Endothelial cell of umbilical vein (primary cell): ENCODE results near the gene FBXL19. TPM values are rescaled to one million over a fixed set of nuclear protein-coding genes. Genes with fewer than 3 reads are reported as not detected.

Experiments
- BruUV-seq: library from RNA; stranded (reverse); fragments of 400-500 nt; replicated peaks from 2 replicates; lab custom pipeline; 2021; lab: Mats Ljungman, UMichigan
- CTCF ChIA-PET: fragments of 300-600, 350-600 bp; sonication (Branson Sonifier 250); formaldehyde crosslinking; loops from one replicate; lab custom pipeline; 2021; ENCODE audit warnings: antibody characterized with exemption, inconsistent platforms; lab: Charles Lee
- POLR2A ChIA-PET: fragments of 300-600, 350-600 bp; sonication (Branson Sonifier 250); formaldehyde crosslinking; loops from one replicate; lab custom pipeline; 2021; ENCODE audit warnings: antibody characterized with exemption, inconsistent platforms; lab: Charles Lee
- DNase-seq: peaks from one replicate; pipeline ENCODE4 v3.0.0-alpha.2; 2011; ENCODE audit warnings: low read depth, low spot score
- FAIRE-seq: peaks from 2 replicates; lab custom pipeline; 2011; peaks lifted over from hg19 to GRCh38; lab: Jason Lieb, UNC
- H2AFZ ChIP-seq: 2 replicates; pipeline ENCODE4 v1.6.0; 2012; ENCODE audit warnings: low read depth, low read length, control low read depth, inconsistent platforms
- H3K27ac ChIP-seq: 2 replicates; pipeline ENCODE4 v1.5.1; 2011; ENCODE audit warnings: low read depth, mild to moderate bottlenecking, control low read depth, low read length, moderate library complexity; ENCODE audit not compliant: insufficient read depth
- H3K27me3 ChIP-seq, 2 experiments: 2 replicates each; pipeline versions ENCODE4 v1.6.0 to v1.6.1; 2011; ENCODE audit warnings: low read length in 2 of 2, mixed read lengths in 1 of 2; ENCODE audit not compliant: control insufficient read depth in 2 of 2, insufficient read depth in 2 of 2
- H3K36me3 ChIP-seq, 2 experiments: 2 replicates in 1 of 2; 3 replicates in 1 of 2; pipeline ENCODE4 v1.5.1; 2011; ENCODE audit warnings: low read length in 2 of 2, mild to moderate bottlenecking in 1 of 2, moderate library complexity in 1 of 2; ENCODE audit not compliant: control insufficient read depth in 2 of 2, insufficient read depth in 2 of 2; ENCODE audit errors: extremely low read depth in 1 of 2
- H3K4me1 ChIP-seq: 3 replicates; pipeline ENCODE4 v1.5.1; 2011; ENCODE audit warnings: mild to moderate bottlenecking, low read length; ENCODE audit not compliant: control insufficient read depth, insufficient read depth; ENCODE audit errors: extremely low read depth
- H3K4me2 ChIP-seq: 2 replicates; pipeline ENCODE4 v1.6.1; 2011; ENCODE audit warnings: low read length, control low read depth, mixed read lengths; ENCODE audit not compliant: insufficient read depth
- H3K4me3 ChIP-seq, 3 experiments: fragments of 200-600 bp in 1 of 3; sonication (generic), shearing (Covaris generic) in 1 of 3; replicated peaks in 1 of 3; 2 replicates each; pipeline ENCODE4 v1.5.1; 2011 to 2016; ENCODE audit warnings: control low read depth in 3 of 3, low read length in 3 of 3, mild to moderate bottlenecking in 2 of 3, inconsistent platforms in 1 of 3, low read depth in 1 of 3, moderate library complexity in 1 of 3; ENCODE audit not compliant: insufficient read depth in 1 of 3
- H3K79me2 ChIP-seq: 2 replicates; pipeline ENCODE4 v1.6.0; 2012; ENCODE audit warnings: low read length, inconsistent platforms; ENCODE audit not compliant: control insufficient read depth, insufficient read depth
- H3K9ac ChIP-seq: replicated peaks from 2 replicates; pipeline ENCODE3; 2011; ENCODE audit warnings: low read length, control low read depth; ENCODE audit not compliant: insufficient read depth; ENCODE audit errors: extremely low read depth
- H3K9me1 ChIP-seq: replicated peaks from 3 replicates; pipeline ENCODE4 v1.6.0; 2011; ENCODE audit warnings: mild to moderate bottlenecking, low read length; ENCODE audit not compliant: control insufficient read depth, insufficient read depth; ENCODE audit errors: extremely low read depth
- H3K9me3 ChIP-seq: replicated peaks from 2 replicates; pipeline ENCODE4 v1.5.1; 2012; ENCODE audit warnings: low read length, inconsistent platforms; ENCODE audit not compliant: control insufficient read depth, insufficient read depth
- H4K20me1 ChIP-seq: replicated peaks from 2 replicates; pipeline ENCODE3; 2011; ENCODE audit warnings: mild to moderate bottlenecking, low read length; ENCODE audit not compliant: control insufficient read depth, insufficient read depth; ENCODE audit errors: extremely low read depth
- EZH2 ChIP-seq: IDR thresholded peaks from 2 replicates; pipeline ENCODE4 v1.6.1; 2012; ENCODE audit warnings: borderline replicate concordance, low read depth, mild to moderate bottlenecking, moderate library complexity, low read length, inconsistent platforms; ENCODE audit not compliant: severe bottlenecking
- FOS ChIP-seq: IDR thresholded peaks from 2 replicates; pipeline ENCODE4 v1.6.1; 2011; ENCODE audit warnings: mild to moderate bottlenecking, low read length, moderate library complexity, borderline replicate concordance; ENCODE audit not compliant: insufficient read depth
- GATA2 ChIP-seq: IDR thresholded peaks from 2 replicates; pipeline ENCODE4 v1.7.0; 2011; ENCODE audit warnings: low read depth, mild to moderate bottlenecking, moderate library complexity, mixed read lengths, low read length; ENCODE audit not compliant: insufficient read length, insufficient read depth
- JUN ChIP-seq: IDR thresholded peaks from 2 replicates; pipeline ENCODE4 v1.6.1; 2011; ENCODE audit warnings: borderline replicate concordance, low read depth; ENCODE audit not compliant: insufficient read length, insufficient read depth
- MYC ChIP-seq: IDR thresholded peaks from one replicate; pipeline ENCODE4 v1.6.1; 2011; ENCODE audit warnings: mild to moderate bottlenecking, low read depth, low read length
- POLR2A ChIP-seq: IDR thresholded peaks from 2 replicates; pipeline ENCODE4 v1.6.1; 2012; ENCODE audit warnings: low read depth, mild to moderate bottlenecking, control low read depth, low read length
- POLR2AphosphoS5 ChIP-seq: IDR thresholded peaks from 2 replicates; pipeline ENCODE4 v1.6.1; 2012; ENCODE audit warnings: low read depth, mild to moderate bottlenecking, control low read depth, low read length, moderate library complexity; ENCODE audit not compliant: insufficient read depth
- dilution Hi-C: fragments of 300-500 bp; cut with MboI; formaldehyde crosslinking; loops from one replicate; pipeline ENCODE4 v1.15.0; 2019; ENCODE audit warnings: low sequenced_read_pairs; ENCODE audit not compliant: extremely low pct_ligation_motif_present
- intact Hi-C: fragments of 100-400 bp; cut with micrococcal nuclease; formaldehyde crosslinking; loops from one replicate; pipeline ENCODE4 v1.10.0; 2022
- polyA plus RNA-seq, 4 experiments: library from polyadenylated mRNA; depleted of rRNA in 3 of 4; stranded (reverse) in 3 of 4; unstranded in 1 of 4; fragments of >200 nt; gene quantifications; 2 replicates each; pipeline versions ENCODE4 v1.2.1 to v1.2.3, GENCODE V29; 2011 to 2012; ENCODE audit warnings: missing spikeins in 1 of 4
- total RNA-seq: library from RNA; stranded (reverse); gene quantifications from 2 replicates; pipeline ENCODE4 v1.2.3, GENCODE V29; 2021
- TF ChIP-seq, protein P1 (sequence below): IDR thresholded peaks from 2 replicates; pipeline ENCODE4 v1.6.1; 2011; ENCODE audit not compliant: insufficient read depth, insufficient read length

FBXL19 gene
- total and polyA plus RNA-seq, 2 donors (not counting 3 experiments of a cell fraction or from before 2014, with no cell fraction given) = 22.1 to 38.0 TPM

DNA sequence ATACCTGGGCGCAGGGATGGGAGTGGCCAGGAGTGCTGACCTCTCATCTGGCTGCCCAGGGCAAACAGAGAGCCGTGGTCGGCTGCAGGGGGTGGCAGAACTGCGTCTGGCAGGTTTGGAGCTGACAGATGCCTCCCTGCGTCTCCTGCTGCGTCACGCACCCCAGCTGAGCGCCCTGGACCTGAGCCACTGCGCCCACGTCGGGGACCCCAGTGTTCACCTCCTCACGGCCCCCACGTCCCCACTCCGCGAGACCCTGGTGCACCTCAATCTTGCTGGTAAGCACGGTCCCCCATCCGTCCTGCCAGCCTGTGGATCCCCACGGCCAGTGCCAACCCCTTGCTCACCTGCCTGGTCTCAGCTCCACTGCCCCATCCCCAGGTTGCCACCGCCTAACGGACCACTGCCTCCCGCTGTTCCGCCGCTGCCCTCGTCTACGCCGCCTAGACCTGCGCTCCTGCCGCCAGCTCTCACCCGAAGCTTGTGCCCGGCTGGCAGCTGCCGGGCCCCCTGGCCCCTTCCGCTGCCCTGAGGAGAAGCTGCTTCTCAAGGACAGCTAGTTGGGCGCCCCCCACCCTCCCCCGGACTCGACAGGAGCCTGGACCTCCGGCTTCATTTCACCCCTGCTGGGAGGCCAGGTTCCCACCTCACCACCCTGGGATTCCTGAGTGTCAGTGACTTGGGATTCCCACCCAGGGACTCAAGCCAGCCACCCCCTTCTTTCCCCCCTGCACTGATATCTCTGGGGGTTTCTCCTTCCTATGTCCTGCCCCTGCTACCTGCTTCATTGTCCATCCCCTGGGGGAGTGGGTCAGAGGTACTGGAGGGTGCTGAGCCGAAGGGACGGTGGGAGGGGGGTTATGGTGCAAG is 23.5 kb downstream of the FBXL19 start:
- Histone ChIP-seq H3K9ac (no peak overlapping the region), H3K79me2 (no peaks in the 10 kb centered on the region), H3K36me3 (peaks cover 4 to 22% of the 10 kb centered on the region in 2 experiments), H3K4me1 (peaks cover 16% of the 10 kb centered on the region), H3K4me3 (no peak overlapping the region), H3K27ac (no peak overlapping the region), H3K9me1 (no peaks in the 10 kb centered on the region), H2AFZ (no peak overlapping the region), H3K4me2 (no peak overlapping the region), H3K9me3 (no peaks in the 10 kb centered on the region), H4K20me1 (no peaks in the 10 kb centered on the region), H3K27me3 (no peaks in the 10 kb centered on the region)
- DNase-seq (no peak), FAIRE-seq (no peak)
- TF ChIP-seq JUN (no peak), POLR2AphosphoS5 (no peak), EZH2 (no peak), MYC (no peak), GATA2 (no peak), FOS (no peak), POLR2A (no peak)
- TF ChIP-seq, protein P1, sequence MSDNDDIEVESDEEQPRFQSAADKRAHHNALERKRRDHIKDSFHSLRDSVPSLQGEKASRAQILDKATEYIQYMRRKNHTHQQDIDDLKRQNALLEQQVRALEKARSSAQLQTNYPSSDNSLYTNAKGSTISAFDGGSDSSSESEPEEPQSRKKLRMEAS = no peak
- BruUV-seq = TSS peak; percentile 7
- POLR2A ChIA-PET = no interaction called here
- intact Hi-C loops (no loop called here), dilution Hi-C loops (no loop called here)
- CTCF ChIA-PET = no interaction called here
